Stimulated activated CD8-positive, alpha-beta memory T cell treated with anti-CD3 and anti-CD28 coated beads, Interleukin-2, amount 100 ng/mL, for 48 hours (primary cell): ENCODE results near the gene KCNF1.

ENCODE experiments used
- DNase-seq, 2 donors: peaks; one replicate each; pipeline ENCODE4 v3.0.0-alpha.2; 2020; ENCODE audit warnings: low read depth in 2 of 2

KCNF1 gene

DNA sequence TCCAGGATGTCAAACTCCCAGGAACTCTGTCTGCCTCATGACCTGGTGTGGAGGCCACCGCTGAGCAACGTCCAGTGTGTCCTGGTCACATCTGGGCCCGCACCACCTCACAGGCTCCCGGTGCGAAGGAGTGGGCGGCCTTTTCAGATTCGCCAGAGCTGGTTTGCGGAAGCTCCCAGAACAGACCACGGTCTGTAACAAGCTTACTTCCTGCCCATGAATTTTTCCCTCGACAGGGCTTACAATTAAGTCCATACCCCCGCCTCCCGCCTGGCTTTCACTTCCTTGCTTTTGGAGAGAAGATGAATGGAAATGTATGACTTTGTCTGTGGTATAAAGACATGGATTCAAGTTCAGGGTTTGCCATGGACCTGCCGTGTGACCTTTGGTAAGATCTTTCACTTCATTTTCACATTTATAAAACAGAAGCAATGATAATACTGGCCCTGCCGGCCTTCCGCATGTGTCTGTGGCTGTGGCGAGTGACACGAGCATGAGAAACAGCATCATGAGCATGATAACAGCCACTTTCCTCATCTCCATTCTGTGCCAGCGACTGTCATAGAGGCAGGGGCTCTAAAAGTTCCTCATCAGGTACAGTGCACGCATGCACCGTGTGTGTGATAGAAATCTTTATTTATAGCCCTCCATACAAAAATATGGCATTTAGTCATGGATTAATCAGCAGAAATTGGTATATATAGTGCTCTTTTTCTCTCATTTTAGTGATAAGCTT is 31.0 kb upstream of the KCNF1 start:
- no peak for DNase-seq

DNA sequence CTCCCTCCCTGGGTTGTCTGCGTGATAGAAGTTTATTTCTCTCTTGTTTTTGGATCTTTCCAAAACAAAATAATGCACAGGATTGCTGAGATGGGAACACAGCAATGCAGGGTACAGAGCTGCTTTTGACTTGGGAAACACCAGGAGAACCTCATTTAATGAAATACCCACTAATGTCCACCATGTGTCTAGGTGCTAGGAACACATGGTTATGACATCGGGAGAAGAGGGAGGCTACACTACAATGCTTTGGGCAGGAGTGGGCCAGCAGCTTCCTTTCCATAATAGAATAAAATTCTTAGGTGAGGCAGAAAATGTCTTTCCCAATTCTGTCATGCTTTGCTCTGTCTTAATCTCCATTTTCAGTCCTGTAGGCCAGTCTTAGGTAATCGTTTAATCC is 29.2 kb upstream of the KCNF1 start:
- DNase-seq, result no peak

DNA sequence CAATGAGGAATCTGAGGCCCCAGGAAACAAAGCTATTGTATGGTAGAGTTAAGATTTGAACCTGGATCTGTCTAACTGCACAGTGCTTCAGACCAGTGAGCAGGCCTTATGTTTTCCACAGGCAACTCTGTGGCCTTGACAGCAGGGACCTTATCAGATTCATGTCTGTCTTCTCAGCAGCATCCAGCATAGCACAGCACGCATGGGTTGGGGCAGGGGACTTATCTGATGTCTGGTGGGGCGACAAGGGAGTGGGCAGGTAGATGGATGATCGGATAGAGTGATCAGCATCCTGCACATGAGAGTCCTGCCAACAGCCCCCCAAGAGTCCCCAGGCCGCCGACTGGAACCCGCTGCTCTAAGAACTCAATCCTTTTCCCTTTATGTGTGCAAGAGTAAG is 28.7 kb upstream of the KCNF1 start:
- no peak for DNase-seq

DNA sequence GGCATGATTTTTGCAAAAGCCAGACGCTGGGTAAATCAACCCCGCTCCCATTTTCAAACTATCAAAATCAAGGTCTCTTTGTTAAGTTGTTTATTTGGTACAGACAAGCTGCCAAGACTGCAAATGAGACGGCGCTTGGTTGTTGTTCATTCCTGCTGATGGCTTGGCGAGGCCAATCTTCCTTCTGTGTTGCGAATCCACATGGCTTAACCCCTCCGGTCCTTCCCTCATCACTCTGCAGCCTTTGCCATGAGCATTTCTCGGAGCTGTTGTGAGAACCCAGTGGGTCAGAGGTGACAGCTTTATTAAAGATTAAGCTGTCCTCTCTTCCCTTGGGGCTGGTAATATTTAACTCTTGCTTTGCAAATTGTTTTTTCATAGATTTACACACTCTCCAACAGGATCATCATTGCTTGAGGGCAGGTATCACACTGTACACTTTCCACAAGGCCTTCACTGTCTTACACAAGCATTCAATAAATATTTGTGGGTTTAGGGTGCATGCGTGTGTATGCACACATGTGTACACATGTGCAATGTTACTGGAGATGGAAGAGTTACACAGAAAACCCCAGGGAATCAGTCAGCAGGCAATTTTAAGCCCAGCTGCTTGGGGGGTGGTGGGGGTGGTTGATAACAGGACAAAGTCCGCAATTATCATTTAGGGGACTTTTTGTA is 27.8 kb upstream of the KCNF1 start:
- DNase-seq, result no peak

DNA sequence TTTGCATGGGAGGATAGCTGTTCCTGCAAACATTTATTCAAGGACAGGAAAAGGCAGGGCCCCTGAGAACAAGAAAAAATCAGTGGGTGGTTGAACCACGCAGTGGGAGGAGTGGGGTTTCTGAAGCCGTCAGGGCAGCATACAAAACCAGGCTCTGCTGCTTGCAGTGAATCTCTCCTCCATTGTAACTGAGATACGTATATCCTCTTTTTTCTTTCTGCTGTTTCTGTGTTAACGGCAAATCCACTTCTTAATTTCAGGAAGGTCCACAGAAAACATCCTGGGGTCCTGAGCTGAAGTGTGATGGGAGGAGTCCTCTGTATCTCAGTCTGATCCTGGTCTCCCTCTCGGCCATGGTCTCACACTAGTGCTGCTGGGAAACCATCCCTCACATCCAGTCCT is 27.2 kb upstream of the KCNF1 start:
- DNase-seq, result no peak

DNA sequence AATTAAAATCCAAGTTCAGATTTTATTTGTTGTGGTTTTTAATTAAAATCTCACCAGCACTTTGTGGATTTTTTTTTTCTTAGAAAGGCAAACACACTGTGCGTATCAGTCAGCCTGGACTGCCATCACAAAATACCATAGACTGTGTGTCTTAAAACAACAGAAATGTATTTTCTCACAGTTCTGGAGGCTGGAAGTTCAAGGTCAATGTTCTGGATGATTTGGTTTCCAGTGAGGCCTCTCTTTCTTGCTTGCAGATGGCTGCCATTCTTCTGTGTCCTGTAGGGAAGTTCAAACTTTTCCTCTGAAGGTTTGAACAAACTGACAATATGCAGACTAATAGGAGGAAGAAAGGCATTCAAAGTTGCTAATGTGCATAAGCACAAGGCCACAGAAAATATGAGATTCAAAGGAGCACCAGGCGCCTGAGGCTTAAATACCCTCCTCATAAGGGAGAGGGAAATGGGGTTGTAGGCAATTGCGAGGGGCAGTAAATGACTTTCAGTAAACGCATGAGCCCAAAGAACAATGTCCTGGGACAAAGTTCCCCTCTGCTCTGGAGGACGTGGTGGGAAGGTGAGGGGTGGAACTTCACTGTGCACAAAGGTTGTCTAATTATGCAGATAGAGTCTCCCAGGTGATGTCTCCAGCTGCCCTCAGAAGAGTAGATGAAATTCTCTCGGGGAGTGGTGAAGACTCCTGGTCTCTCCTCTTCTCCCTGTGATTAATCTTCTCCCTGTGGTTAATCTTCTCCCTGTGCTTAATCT is 26.5 kb upstream of the KCNF1 start:
- no peak for DNase-seq

DNA sequence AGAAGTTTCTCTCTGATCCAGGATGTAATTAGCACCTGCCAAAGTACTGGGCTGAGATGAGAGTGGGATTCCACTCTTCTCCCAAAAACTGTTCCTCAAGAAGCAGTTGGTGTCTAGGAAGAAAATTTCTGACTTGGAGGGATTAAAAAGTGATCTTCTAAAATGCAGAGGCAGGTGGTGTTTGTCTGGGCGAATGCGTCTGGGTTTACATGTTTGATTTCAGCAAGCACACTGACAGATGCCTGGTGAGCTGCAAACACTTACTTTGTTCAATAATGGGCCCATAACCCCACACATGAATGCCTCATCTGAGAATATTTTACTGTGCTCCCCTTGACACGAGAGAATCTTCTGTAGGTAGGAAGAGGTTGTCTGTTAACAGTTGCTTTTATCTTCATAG is 24.3 kb upstream of the KCNF1 start:
- no peak for DNase-seq

DNA sequence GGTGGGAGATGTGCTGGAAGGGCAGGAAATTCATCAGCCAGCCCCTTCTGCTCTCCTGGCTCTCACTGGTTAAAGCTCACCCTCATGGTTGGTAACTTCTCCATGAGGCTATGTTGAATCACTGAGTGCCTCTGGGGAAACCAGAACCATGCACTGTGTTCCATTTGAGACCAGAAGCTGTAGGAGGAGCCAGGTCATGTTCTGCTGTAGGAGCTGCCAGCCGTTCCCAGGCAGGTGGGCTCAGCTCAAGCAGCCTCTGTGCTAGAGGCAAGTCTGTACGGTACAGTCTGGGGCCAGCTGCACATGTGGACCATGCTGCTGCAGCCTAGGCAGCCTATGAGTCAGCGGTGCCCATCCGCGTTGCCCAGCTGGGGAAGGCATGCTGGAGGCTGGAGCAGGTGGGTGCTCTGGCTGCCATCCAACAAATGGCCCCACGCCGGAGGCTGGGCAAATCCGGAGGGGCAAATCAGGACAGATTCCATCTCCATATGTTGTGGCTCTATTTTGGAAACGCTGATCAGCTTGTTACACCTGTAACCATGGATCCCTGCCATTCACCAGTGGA is 22.0 kb upstream of the KCNF1 start:
- DNase-seq, result no peak

DNA sequence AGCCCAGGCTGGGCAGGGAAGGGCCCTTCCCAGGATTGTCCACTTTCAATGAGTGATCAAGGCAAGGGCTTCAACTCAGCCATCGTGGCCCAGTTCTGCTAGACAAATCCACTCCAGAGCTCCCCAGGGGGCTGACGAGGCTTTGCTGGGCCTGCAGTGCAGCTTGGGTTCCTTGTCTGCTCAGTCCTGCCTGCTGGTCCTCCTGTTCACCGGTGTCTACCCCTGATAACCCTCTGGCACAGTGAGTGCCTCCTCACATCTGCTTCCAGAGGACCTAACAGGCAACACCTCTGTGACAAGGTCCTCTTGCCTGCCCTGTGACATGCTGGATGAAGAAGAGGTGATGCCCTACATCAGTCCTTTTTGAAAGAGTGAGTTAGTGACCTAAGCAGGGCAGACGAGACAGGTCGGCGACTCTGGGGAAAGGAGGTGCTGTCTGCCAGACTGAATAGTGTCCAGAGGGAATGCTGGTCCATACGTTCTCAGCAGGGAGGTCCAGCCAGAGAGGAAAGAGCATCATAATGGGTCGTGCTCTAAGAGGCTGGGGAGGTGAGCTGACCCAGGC is 20.9 kb upstream of the KCNF1 start:
- DNase-seq, result no peak

DNA sequence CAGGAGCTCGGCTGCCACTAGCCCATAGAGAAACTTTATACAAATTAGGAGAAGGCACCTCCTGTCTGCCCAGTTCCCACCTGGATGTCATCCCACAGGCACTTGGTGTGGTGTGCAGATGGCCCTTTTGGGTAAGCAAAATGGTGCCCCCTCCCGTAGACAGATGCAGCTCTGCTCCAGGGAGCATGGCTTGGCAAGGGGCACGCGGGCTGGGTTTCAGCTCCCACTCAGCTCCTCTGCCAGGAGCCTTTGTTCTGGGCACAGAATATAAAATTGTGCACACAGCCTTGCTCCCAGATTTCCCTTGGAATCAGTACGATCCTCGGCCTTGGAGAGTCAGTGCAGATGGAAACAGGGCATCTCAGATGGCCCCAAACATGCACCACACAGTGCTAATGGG is 20.3 kb upstream of the KCNF1 start:
- no peak for DNase-seq

DNA sequence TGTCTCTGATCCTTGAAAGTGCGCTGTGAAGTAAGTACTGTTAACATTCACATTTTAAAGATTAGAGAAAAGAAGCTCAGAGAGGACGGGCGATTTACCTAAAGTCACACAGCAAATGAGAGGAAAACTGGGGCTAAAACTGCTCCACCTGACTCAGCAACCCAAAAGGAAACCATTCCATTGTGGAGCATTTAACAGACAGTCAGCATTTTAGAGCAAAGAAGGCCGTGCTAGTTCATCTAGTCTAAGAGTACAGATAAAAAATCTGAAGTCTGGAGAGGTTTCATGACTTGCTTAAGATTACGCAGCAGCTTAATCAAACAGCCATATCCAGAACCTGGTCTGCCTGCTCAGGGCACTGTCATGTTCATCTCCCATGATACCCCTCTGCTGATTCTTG is 19.9 kb upstream of the KCNF1 start:
- no peak for DNase-seq

DNA sequence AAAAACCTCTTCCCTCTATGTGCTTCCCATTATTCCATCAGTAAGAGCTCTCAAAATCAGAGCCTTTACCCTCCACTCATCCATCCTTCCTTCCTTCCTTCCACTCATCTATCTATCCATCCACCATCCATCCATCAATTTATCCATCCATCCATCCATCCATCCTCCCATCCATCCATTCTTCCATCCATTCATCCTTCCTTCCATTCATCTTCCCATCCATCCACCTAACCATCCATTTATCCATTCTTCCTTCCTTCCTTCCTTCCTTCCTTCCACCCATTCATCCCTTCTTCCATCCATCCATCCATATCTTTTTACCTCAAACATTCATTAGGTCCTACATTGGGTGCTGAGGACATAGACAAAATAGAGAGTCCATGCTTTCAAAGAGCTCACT is 19.4 kb upstream of the KCNF1 start:
- no peak for DNase-seq

DNA sequence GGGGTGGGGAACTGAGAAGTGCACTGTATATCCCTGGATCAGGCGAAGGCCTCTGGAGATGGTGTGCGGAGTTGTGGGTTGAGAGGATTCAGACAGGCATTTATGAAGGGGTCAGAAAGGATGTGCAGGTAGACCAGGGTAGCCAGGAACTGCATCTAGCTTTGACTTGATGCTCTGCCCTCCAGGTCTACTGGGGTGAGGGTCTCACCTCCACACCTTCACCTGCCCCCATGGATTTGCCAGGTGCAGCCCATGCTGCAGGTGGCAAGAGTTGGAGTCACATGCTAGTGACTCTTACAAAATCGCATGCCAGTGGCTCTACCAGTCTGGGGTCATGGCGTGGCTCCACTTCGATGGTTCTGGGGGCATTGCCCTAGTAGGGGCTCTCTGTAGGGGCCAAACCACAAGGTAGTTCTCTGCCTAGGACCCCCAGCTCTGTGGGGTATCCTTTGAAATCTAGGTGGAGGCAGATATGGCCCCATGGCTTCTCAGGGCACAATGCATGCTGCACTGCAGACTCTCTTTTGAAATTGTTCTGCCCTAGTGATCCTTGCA is 18.9 kb upstream of the KCNF1 start:
- DNase-seq, result no peak

DNA sequence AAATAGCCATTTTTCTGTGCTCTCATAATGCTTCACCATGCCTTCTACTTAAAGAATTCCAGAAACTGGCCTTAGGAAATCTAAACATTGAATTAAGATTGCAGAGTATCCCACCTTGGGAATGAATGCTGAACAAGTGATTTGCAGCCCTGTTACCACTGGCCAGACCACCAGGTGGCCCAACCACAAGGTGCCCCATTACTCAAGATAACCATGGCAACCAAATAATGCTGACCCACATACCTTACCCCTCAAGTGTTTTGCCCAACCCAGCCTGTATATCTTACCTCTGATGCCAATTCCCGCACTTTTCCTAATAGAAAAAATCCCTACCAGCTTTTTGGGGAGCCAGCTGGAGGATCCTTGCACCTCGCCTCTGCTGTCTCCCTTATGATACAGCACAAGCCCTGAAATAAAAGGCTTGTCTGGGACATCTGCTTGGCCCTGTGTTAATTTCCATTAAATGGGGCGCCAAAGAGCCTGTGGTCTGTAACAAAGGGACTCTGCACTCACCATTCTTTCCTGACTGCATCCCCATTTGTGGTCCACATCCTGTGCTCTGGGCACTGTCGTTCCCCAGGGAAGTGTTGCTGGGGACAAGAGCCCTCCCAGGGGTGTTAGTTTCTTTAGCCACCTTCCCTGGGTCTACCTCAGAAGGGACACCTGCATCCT is 17.3 kb upstream of the KCNF1 start:
- DNase-seq, result no peak

DNA sequence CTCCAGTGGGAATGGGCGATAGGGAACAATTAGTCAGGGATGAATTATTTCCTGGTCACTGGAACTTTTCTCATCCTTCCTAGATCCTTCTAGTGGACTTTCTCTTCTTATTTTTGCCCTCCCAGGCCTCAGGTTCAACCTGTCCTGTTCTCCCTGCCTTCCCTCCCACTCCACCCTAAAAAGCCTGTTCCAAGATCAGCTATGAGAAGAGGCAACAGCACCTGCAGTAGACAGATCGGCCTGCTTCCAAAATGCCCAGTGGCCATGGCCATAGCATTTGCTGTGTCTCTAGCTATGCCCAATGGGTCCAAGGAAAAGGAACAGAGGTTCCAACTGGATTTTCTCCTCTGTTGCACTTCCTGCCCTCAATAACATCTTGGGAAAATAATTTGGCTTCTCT is 16.5 kb upstream of the KCNF1 start:
- no peak for DNase-seq

DNA sequence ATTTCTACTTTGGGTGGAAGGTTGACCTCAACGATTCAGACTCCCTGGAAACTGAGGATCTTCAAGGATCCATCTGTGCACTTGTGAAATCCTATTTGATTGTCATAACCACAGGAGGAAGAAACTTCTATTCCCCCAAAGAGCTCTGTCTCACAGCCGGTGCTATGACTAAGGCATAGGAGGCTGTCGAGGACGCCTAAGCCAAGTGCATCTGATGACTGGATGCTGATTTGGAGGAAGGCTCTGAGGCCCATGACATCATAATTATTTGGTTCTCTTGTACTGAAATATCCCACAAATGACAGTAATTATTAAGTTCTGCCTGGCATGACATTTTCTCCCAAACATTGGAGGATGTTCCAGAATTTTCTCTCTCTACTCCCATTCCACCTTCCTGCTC is 13.8 kb upstream of the KCNF1 start:
- DNase-seq, result no peak

DNA sequence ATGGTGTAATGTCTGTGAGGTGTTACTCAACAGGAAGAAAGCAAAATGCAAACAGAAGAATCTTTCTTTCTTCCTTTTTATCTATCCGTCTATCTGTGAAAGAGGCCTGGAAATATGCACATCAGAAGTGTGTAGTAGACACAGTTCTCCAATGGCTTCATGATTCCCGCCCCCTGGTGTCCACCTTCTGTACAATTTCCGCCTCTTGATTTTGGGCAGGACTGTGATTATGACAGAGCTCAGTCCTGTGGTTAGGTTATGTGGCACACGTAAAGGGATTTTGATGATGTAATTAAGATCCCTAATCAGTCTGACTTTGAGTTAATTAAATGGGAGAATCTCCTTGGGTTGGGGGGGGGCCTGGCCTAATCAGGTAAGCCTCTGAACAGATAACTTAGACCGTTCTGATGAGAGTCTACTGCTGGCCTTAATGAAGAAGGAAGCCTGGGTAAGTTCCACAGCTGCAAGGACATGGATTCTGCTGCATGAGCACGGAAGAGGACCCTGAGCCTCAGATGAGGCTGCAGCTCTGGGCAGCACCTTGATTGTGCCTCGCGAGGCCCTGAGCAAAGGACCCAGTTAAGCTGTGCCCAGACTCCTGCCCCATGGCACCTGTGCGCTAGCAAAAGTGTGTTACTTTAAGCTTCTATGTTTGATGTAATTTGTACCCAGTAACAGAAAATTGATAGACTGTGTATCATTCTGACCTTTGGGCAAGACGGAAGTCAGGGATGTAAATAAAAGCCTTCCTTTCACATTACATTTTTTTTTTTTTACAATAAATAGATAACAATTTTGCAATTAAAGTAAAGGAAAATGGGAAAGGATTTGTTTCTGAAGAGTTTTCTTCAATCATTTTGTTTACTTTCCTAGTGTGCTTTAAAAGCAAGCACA is 11.3 kb upstream of the KCNF1 start:
- no peak for DNase-seq

DNA sequence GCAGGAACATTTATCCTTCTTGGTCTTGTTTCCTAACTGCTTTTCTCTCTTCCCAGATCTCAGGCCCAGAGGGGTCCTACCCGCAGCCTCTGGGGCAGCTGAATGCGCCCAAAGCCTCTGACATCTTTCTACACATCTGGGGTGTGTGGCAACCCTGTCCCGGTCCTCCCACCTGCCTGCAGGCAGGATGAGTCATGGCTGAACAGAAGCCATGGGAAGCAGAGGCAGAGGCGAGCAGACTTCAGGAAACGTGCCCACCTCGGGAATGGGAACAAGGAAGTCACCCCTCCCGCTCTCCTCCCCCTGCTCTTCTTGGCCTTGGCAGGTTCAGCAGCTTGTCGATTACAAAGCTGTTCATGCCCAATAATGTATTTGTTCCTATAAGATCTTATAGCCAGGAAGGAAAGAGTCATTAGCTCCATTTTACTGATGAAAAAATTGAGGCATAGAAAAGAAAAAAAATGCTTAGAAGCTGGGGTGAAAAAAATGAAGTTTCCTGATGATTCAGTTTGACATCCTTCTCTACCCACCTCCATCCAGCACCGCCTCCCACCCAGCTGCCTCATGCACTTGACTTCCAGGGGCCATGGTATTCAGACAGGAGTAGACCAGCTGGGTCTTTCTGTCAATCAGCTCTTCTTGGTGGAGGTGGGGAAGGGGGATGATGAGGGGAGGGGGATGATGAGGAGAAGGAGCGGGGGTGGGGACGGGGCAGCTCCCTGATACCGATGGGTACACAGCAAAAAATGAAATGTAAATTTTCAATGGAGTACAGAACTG is 10.4 kb upstream of the KCNF1 start:
- DNase-seq, result no peak

DNA sequence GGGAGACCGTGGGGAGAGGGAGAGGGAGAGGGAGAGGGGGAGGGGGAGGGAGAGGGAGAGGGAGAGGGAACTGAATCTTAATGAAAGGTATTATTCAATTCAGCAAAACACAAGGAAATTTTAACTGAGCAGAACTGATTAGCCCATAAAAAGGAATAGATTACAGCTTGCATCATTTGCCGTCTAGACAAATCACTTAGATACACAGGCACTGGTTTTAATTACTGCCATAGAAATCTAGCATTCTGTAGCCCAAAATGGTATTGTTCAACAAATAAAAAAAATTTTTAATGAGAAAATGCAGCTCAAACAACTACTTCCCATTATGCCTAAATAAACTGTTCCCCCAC is 7.9 kb upstream of the KCNF1 start:
- no peak for DNase-seq

DNA sequence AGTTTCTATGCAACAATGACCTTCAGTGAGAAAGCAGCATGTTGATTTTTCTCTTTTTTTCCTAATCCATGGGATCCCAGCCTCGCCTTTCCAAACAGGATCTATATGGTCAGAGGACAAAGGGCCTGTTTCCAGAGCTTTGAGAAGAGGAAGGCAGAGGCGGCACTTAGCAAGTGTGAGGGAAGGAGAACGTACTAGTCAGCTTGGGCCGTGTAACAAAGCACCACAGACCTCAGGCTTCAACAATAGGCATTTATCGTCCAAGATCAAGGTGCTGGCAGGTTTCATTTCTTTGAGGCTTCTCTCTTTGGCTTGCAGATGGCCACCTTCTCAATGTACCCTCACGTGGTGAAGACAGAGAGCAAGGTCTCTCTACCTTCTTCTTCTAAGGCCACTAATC is 7.3 kb upstream of the KCNF1 start:
- DNase-seq, result no peak
